WI38 (cell line): Measurements from ENCODE around the gene ABCG2.

Source experiments
- H3K4me3 ChIP-seq: 2 replicates; pipeline ENCODE4 v1.5.1; 2011; ENCODE audit warnings: low read depth, mild to moderate bottlenecking, control low read depth, low read length
- CTCF ChIP-seq: IDR thresholded peaks from 2 replicates; pipeline ENCODE4 v1.5.1; 2012; ENCODE audit warnings: low read depth, mild to moderate bottlenecking, control low read depth, low read length

ABCG2 gene

GRCh38 chr4:88185906-88186305 is 27.5 kb upstream of the ABCG2 start:
- TF ChIP-seq CTCF, result no peak
- no peak overlapping the region for H3K4me3 ChIP-seq

DNA sequence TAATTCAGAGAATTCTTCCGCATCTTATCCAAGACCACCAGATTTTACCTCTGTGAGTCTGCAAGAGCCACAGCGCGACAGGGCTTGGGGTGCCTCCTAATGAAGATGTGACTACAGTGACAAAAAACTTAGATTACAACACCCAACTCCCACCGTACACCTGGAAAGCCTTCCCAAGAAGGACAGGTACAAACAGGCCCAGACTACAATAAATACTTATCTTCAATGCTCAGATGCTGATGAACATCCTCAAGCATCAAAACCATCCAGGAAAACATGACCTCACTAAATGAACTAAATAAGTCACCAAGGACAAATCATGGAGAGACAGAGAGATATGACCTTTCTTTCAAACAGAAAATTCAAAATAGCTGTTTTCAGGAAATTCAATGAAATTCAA is 20.8 kb upstream of the ABCG2 start:
- TF ChIP-seq CTCF, result no peak
- no peak overlapping the region for H3K4me3 ChIP-seq

GRCh38 chr4:88178626-88179231 is 20.3 kb upstream of the ABCG2 start:
- no peak overlapping the region for H3K4me3 ChIP-seq
- no peak for TF ChIP-seq CTCF

- H3K4me3 ChIP-seq, result no peak overlapping the region
- no peak for TF ChIP-seq CTCF
Observed at GRCh38 chr4:88177983-88178625, 19.7 kb upstream of the ABCG2 start.

- TF ChIP-seq CTCF, result no peak
- no peak overlapping the region for H3K4me3 ChIP-seq
Observed at GRCh38 chr4:88172987-88173386, 14.5 kb upstream of the ABCG2 start.

GRCh38 chr4:88171206-88171605 is 12.8 kb upstream of the ABCG2 start:
- TF ChIP-seq CTCF, result no peak

GRCh38 chr4:88169298-88169697 is 10.9 kb upstream of the ABCG2 start:
- no peak overlapping the region for H3K4me3 ChIP-seq
- TF ChIP-seq CTCF, result no peak

More at GRCh38 chr4:88171206-88171605, 12.8 kb upstream of the ABCG2 start:
- H3K4me3 ChIP-seq, result no peak overlapping the region
